Neural cell (in vitro differentiated cells): ENCODE results near the gene TPSD1. TPM values are rescaled to one million over a fixed set of nuclear protein-coding genes. Genes with fewer than 3 reads are reported as not detected.

Experiments
- H2AFZ ChIP-seq: fragments of 200-600, 300-800 bp; sonication (generic), shearing (Covaris generic); 2 replicates; pipeline ENCODE4 v1.6.0; 2014; ENCODE audit warnings: low read depth, mild to moderate bottlenecking, antibody characterized with exemption, low read length, moderate library complexity
- H3F3A ChIP-seq: fragments of 200-600 bp; shearing (Covaris generic); 2 replicates; pipeline ENCODE4 v1.6.1; 2016; ENCODE audit warnings: mild to moderate bottlenecking, moderate library complexity, mixed read lengths, antibody characterized with exemption, low read length; ENCODE audit not compliant: insufficient read depth, poor library complexity, severe bottlenecking
- H3K27ac ChIP-seq: fragments of 200-600, 300-800 bp; sonication (generic), shearing (Covaris generic); 2 replicates; pipeline ENCODE4 v1.5.1; 2014; ENCODE audit warnings: mild to moderate bottlenecking, low read length, moderate library complexity
- H3K27me3 ChIP-seq: fragments of 300-800, 200-600 bp; sonication (generic), shearing (Covaris generic); 2 replicates; pipeline ENCODE4 v1.6.0; 2014; ENCODE audit warnings: mild to moderate bottlenecking, low read depth, low read length, moderate library complexity; ENCODE audit not compliant: insufficient read depth
- H3K36me3 ChIP-seq: fragments of 300-800, 200-600 bp; sonication (generic), shearing (Covaris generic); 2 replicates; pipeline ENCODE4 v1.5.1; 2014; ENCODE audit warnings: mild to moderate bottlenecking, antibody characterized with exemption, low read length, moderate library complexity; ENCODE audit not compliant: insufficient read depth
- H3K4me2 ChIP-seq: fragments of 300-800, 200-600 bp; sonication (generic), shearing (Covaris generic); 2 replicates; pipeline ENCODE4 v1.6.0; 2014; ENCODE audit warnings: mild to moderate bottlenecking, low read length
- H3K4me3 ChIP-seq: fragments of 300-800, 200-600 bp; sonication (generic), shearing (Covaris generic); 2 replicates; pipeline ENCODE4 v1.5.1; 2014; ENCODE audit warnings: mild to moderate bottlenecking, low read length, moderate library complexity
- H3K79me2 ChIP-seq: fragments of 200-600 bp; shearing (Covaris generic); replicated peaks from 2 replicates; pipeline ENCODE4 v1.6.0; 2014; ENCODE audit warnings: mild to moderate bottlenecking, low read length, moderate library complexity; ENCODE audit not compliant: insufficient read depth
- H3K9ac ChIP-seq: fragments of 300-800, 200-600 bp; sonication (generic), shearing (Covaris generic); 2 replicates; pipeline ENCODE4 v1.6.1; 2016; ENCODE audit warnings: mild to moderate bottlenecking, low read length, mixed read lengths
- H3K9me2 ChIP-seq: fragments of 200-600 bp; shearing (Covaris generic); 2 replicates; pipeline ENCODE4 v1.6.1; 2016; ENCODE audit warnings: mild to moderate bottlenecking, low read length, mixed read lengths; ENCODE audit not compliant: insufficient read depth
- H3K9me3 ChIP-seq: fragments of 200-600, 300-800 bp; sonication (generic), shearing (Covaris generic); 2 replicates; pipeline ENCODE4 v1.6.1; 2016; ENCODE audit warnings: mild to moderate bottlenecking, mixed run types, low read length, moderate library complexity, mixed read lengths
- H4K20me1 ChIP-seq: fragments of 200-600 bp; shearing (Covaris generic); 2 replicates; pipeline ENCODE4 v1.6.1; 2016; ENCODE audit warnings: mild to moderate bottlenecking, mixed run types; ENCODE audit not compliant: insufficient read depth
- EP300 ChIP-seq: fragments of 450-650 bp; conservative IDR thresholded peaks from 2 replicates; pipeline ENCODE4 v1.6.1; 2014; ENCODE audit warnings: antibody characterized with exemption, mild to moderate bottlenecking, moderate library complexity; ENCODE audit not compliant: poor library complexity, severe bottlenecking
- EZH2 ChIP-seq: fragments of 200-600, 300-800 bp; shearing (Covaris generic), sonication (generic); IDR thresholded peaks from 2 replicates; pipeline ENCODE4 v1.6.1; 2014; ENCODE audit warnings: antibody characterized with exemption, low read length, borderline replicate concordance, mild to moderate bottlenecking; ENCODE audit not compliant: insufficient read depth, poor library complexity, severe bottlenecking
- MXI1 ChIP-seq: fragments of 450-650 bp; conservative IDR thresholded peaks from 2 replicates; pipeline ENCODE4 v1.6.1; 2014; ENCODE audit warnings: antibody characterized with exemption, mild to moderate bottlenecking; ENCODE audit not compliant: poor library complexity, severe bottlenecking
- POLR2AphosphoS5 ChIP-seq: IDR thresholded peaks from 2 replicates; pipeline ENCODE4 v1.6.1; 2012
- RAD21 ChIP-seq: fragments of 450-650 bp; conservative IDR thresholded peaks from 2 replicates; pipeline ENCODE4 v1.6.1; 2014; ENCODE audit warnings: antibody characterized with exemption, mild to moderate bottlenecking, moderate library complexity
- SMC3 ChIP-seq: fragments of 450-650 bp; conservative IDR thresholded peaks from 2 replicates; pipeline ENCODE4 v1.6.1; 2014; ENCODE audit warnings: antibody characterized with exemption, mild to moderate bottlenecking, moderate library complexity; ENCODE audit not compliant: poor library complexity
- TAF1 ChIP-seq: IDR thresholded peaks from 2 replicates; pipeline ENCODE4 v1.6.1; 2012; ENCODE audit warnings: low read depth
- polyA plus RNA-seq: library from polyadenylated mRNA; depleted of rRNA; stranded (reverse); fragments of >200 nt; gene quantifications from 2 replicates; pipeline ENCODE4 v1.2.3, GENCODE V29; 2014
- TF ChIP-seq, protein P1 (sequence below): fragments of 450-650 bp; IDR thresholded peaks from 2 replicates; pipeline ENCODE4 v1.5.1; 2014; ENCODE audit warnings: antibody characterized with exemption, mild to moderate bottlenecking, moderate library complexity; ENCODE audit not compliant: poor library complexity, severe bottlenecking
- TF ChIP-seq, protein P2 (sequence below): IDR thresholded peaks from 2 replicates; pipeline ENCODE4 v1.6.1; 2012; ENCODE audit warnings: borderline replicate concordance

The TPSD1 gene
- polyA plus RNA-seq, 1 donor from 2014 or later = not detected

DNA sequence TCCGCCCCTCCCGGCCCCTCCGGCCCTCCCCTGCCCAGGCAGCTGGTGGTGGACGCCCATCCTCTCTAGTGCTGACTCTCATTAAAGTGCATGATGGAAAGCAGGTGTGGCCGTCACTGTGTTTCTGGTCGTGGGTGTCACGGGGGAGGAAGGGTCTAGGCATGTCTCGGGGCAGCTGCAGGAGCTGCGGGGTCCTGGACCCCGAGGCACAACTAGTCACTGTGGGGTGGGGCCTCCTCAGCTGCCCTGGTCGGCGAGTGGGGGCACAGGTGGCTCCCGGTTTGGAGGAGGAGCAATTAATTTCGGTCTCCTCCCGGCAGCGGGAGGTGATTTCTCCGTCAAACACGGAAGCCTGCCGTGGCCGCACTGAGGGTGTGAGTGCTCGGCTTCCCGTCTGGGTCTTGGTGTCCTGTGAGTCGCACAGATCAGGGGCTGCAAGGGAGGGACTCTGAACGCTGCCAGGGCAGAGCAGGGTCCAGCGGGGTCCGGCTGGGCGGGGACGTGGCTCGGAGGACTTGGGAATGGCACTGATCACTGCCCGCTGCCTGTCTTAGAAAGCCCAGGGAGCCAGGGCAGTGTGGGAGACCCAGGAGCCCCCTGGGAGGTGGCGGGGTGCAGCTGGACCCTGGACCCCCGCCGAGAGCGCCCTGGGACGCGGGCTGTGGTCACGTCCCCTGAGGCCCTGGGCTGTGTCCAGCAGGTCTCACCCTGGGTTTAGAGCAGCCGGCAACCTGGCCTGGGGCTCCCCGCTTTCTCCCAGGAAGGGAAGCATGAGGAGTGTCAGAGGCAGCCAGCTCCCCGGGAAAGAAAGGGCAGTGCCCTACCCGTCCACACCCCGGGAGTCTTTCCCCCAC, 3.3 kb downstream of the TPSD1 start:
- H3K27me3 ChIP-seq = peaks cover 15% of the 10 kb centered on the region

DNA sequence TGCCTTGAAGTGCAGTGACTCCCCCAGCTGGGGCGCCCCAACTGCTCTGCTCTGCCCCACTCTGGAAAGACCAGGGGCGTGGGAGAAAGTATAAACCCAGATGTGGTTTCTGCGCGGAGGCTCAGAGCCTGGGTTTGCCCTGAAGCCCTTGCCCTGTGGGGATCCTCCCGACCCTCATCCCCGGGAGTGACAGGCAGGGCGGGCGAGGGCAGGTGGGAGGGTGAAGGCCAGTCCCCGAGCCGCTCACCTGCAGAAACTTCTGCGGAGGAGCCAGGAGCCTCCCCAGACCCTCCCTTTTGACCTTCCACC, 3.8 kb downstream of the TPSD1 start:
- no peak overlapping the region for H3K27ac ChIP-seq
- no peak overlapping the region for H3K9ac ChIP-seq
- no peaks in the 10 kb centered on the region for H4K20me1 ChIP-seq
- H3K27me3 ChIP-seq = peaks cover 15% of the 10 kb centered on the region
- no peaks in the 10 kb centered on the region for H3K79me2 ChIP-seq
- no peaks in the 10 kb centered on the region for H3K36me3 ChIP-seq
- no peaks in the 10 kb centered on the region for H3K9me2 ChIP-seq
- H2AFZ ChIP-seq = no peak overlapping the region
- H3K4me2 ChIP-seq = no peak overlapping the region
- no peaks in the 10 kb centered on the region for H3F3A ChIP-seq
- TF ChIP-seq SMC3 = no peak
- TF ChIP-seq, protein P1, sequence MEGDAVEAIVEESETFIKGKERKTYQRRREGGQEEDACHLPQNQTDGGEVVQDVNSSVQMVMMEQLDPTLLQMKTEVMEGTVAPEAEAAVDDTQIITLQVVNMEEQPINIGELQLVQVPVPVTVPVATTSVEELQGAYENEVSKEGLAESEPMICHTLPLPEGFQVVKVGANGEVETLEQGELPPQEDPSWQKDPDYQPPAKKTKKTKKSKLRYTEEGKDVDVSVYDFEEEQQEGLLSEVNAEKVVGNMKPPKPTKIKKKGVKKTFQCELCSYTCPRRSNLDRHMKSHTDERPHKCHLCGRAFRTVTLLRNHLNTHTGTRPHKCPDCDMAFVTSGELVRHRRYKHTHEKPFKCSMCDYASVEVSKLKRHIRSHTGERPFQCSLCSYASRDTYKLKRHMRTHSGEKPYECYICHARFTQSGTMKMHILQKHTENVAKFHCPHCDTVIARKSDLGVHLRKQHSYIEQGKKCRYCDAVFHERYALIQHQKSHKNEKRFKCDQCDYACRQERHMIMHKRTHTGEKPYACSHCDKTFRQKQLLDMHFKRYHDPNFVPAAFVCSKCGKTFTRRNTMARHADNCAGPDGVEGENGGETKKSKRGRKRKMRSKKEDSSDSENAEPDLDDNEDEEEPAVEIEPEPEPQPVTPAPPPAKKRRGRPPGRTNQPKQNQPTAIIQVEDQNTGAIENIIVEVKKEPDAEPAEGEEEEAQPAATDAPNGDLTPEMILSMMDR = no peak
- TF ChIP-seq EP300 = no peak
- TF ChIP-seq MXI1 = no peak
- no peak for TF ChIP-seq TAF1
- TF ChIP-seq EZH2 = no peak
- no peak for TF ChIP-seq POLR2AphosphoS5
- TF ChIP-seq RAD21 = no peak
- TF ChIP-seq, protein P2, sequence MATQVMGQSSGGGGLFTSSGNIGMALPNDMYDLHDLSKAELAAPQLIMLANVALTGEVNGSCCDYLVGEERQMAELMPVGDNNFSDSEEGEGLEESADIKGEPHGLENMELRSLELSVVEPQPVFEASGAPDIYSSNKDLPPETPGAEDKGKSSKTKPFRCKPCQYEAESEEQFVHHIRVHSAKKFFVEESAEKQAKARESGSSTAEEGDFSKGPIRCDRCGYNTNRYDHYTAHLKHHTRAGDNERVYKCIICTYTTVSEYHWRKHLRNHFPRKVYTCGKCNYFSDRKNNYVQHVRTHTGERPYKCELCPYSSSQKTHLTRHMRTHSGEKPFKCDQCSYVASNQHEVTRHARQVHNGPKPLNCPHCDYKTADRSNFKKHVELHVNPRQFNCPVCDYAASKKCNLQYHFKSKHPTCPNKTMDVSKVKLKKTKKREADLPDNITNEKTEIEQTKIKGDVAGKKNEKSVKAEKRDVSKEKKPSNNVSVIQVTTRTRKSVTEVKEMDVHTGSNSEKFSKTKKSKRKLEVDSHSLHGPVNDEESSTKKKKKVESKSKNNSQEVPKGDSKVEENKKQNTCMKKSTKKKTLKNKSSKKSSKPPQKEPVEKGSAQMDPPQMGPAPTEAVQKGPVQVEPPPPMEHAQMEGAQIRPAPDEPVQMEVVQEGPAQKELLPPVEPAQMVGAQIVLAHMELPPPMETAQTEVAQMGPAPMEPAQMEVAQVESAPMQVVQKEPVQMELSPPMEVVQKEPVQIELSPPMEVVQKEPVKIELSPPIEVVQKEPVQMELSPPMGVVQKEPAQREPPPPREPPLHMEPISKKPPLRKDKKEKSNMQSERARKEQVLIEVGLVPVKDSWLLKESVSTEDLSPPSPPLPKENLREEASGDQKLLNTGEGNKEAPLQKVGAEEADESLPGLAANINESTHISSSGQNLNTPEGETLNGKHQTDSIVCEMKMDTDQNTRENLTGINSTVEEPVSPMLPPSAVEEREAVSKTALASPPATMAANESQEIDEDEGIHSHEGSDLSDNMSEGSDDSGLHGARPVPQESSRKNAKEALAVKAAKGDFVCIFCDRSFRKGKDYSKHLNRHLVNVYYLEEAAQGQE = no peak
- H3K4me3 ChIP-seq = no peak overlapping the region
- H3K9me3 ChIP-seq = no peaks in the 10 kb centered on the region

More for the DNA sequence above, 3.3 kb downstream of the TPSD1 start:
- Histone ChIP-seq H2AFZ (no peak overlapping the region), H3K27ac (no peak overlapping the region), H3K4me2 (no peak overlapping the region), H3K9ac (no peak overlapping the region), H3K4me3 (no peak overlapping the region), H3K36me3 (no peaks in the 10 kb centered on the region), H3K79me2 (no peaks in the 10 kb centered on the region), H4K20me1 (no peaks in the 10 kb centered on the region), H3K9me2 (no peaks in the 10 kb centered on the region), H3K9me3 (no peaks in the 10 kb centered on the region), H3F3A (no peaks in the 10 kb centered on the region)
- TF ChIP-seq, protein P2 = no peak
- TF ChIP-seq EZH2 = no peak
- TF ChIP-seq RAD21 = no peak
- TF ChIP-seq TAF1 = no peak
